Astrocyte (in vitro differentiated cells and primary cell): Measurements from ENCODE around the gene ZMIZ1. TPM values are rescaled to one million over a fixed set of nuclear protein-coding genes. Genes with fewer than 3 reads are reported as not detected.

Source experiments
- DNase-seq: peaks from one replicate; pipeline ENCODE4 v3.0.0-alpha.2; 2010; ENCODE audit warnings: low read depth
- FAIRE-seq: peaks from 2 replicates; lab custom pipeline; 2011; peaks lifted over from hg19 to GRCh38; lab: Jason Lieb, UNC
- H2AFZ ChIP-seq: 2 replicates; pipeline ENCODE4 v1.6.0; 2012; ENCODE audit warnings: low read depth, low read length, inconsistent platforms
- H3K27ac ChIP-seq: 2 replicates; pipeline ENCODE4 v1.5.1; 2011; ENCODE audit warnings: low read depth, low read length, inconsistent platforms
- H3K27me3 ChIP-seq: 2 replicates; pipeline ENCODE4 v1.6.0; 2011; ENCODE audit warnings: low read length, inconsistent platforms; ENCODE audit not compliant: insufficient read depth
- H3K36me3 ChIP-seq: 2 replicates; pipeline ENCODE4 v1.5.1; 2011; ENCODE audit warnings: low read length, inconsistent platforms; ENCODE audit not compliant: insufficient read depth
- H3K4me1 ChIP-seq: 2 replicates; pipeline ENCODE4 v1.5.1; 2011; ENCODE audit warnings: low read length, inconsistent platforms; ENCODE audit not compliant: insufficient read depth
- H3K4me2 ChIP-seq: 2 replicates; pipeline ENCODE4 v1.6.0; 2012; ENCODE audit warnings: low read length, inconsistent platforms
- H3K4me3 ChIP-seq: 2 replicates; pipeline ENCODE4 v1.5.1; 2011; ENCODE audit warnings: low read depth, mild to moderate bottlenecking, low read length, inconsistent platforms; ENCODE audit not compliant: insufficient read depth
- H3K79me2 ChIP-seq: 2 replicates; pipeline ENCODE4 v1.6.0; 2012; ENCODE audit warnings: mild to moderate bottlenecking, low read length, inconsistent platforms; ENCODE audit not compliant: insufficient read depth
- H3K9ac ChIP-seq: 2 replicates; pipeline ENCODE4 v1.6.0; 2012; ENCODE audit warnings: mild to moderate bottlenecking, low read length, inconsistent platforms
- H3K9me3 ChIP-seq: 2 replicates; pipeline ENCODE4 v1.5.1; 2012; ENCODE audit warnings: low read depth, mild to moderate bottlenecking, low read length, inconsistent platforms; ENCODE audit not compliant: insufficient read depth
- H4K20me1 ChIP-seq: 2 replicates; pipeline ENCODE4 v1.6.0; 2012; ENCODE audit warnings: low read length, inconsistent platforms; ENCODE audit not compliant: insufficient read depth
- H3K27ac Mint-ChIP-seq: one replicate; pipeline ENCODE4 v1.8.0; 2021; ENCODE audit warnings: mild to moderate bottlenecking, mixed read lengths; ENCODE audit not compliant: unreplicated experiment
- H3K27me3 Mint-ChIP-seq: one replicate; pipeline ENCODE4 v1.8.0; 2021; ENCODE audit warnings: low read depth, mixed read lengths; ENCODE audit not compliant: unreplicated experiment
- H3K36me3 Mint-ChIP-seq: one replicate; pipeline ENCODE4 v1.8.0; 2021; ENCODE audit warnings: low read depth, mixed read lengths; ENCODE audit not compliant: unreplicated experiment
- H3K4me1 Mint-ChIP-seq: one replicate; pipeline ENCODE4 v1.8.0; 2021; ENCODE audit warnings: low read depth, mixed read lengths; ENCODE audit not compliant: unreplicated experiment
- H3K4me3 Mint-ChIP-seq: one replicate; pipeline ENCODE4 v1.8.0; 2021; ENCODE audit warnings: mild to moderate bottlenecking, moderate library complexity, mixed read lengths; ENCODE audit not compliant: unreplicated experiment
- H3K9me3 Mint-ChIP-seq: one replicate; pipeline ENCODE4 v1.8.0; 2021; ENCODE audit warnings: mild to moderate bottlenecking, mixed read lengths; ENCODE audit not compliant: unreplicated experiment
- EZH2 ChIP-seq: IDR thresholded peaks from 2 replicates; pipeline ENCODE4 v1.6.1; 2012; ENCODE audit warnings: mild to moderate bottlenecking, low read length, inconsistent platforms; ENCODE audit not compliant: insufficient read depth
- total RNA-seq: library from RNA; stranded (reverse); gene quantifications from 2 replicates; pipeline ENCODE4 v1.2.1, GENCODE V29; 2021
- TF ChIP-seq, protein P1 (sequence below): IDR thresholded peaks from 2 replicates; pipeline ENCODE4 v1.5.1; 2011; ENCODE audit warnings: low read depth, mild to moderate bottlenecking, inconsistent platforms, low read length, moderate library complexity; ENCODE audit not compliant: insufficient read depth

Gene ZMIZ1
- total RNA-seq, 1 donor from 2014 or later: 45.5 TPM

- Histone ChIP-seq H3K4me3 (no peak overlapping the region), H3K4me2 (no peak overlapping the region), H3K27me3 (no peaks in the 10 kb centered on the region), H4K20me1 (peaks cover 59% of the 10 kb centered on the region), H3K4me1 (peaks cover 55% of the 10 kb centered on the region), H3K79me2 (peaks cover 99% of the 10 kb centered on the region), H3K9ac (peak overlapping the region; percentile 4), H3K36me3 (peaks cover 5% of the 10 kb centered on the region), H3K27ac (no peak overlapping the region), H2AFZ (no peak overlapping the region), H3K9me3 (no peaks in the 10 kb centered on the region)
- peak overlapping the region; percentile 54 for H3K4me3 Mint-ChIP-seq
- peaks cover 12% of the 10 kb centered on the region for H3K36me3 Mint-ChIP-seq
- DNase-seq (no peak), FAIRE-seq (no peak)
- peak overlapping the region; percentile 53 for H3K27ac Mint-ChIP-seq
- H3K9me3 Mint-ChIP-seq: no peaks in the 10 kb centered on the region
- H3K4me1 Mint-ChIP-seq: peaks cover 76% of the 10 kb centered on the region
- no peaks in the 10 kb centered on the region for H3K27me3 Mint-ChIP-seq
- TF ChIP-seq, protein P1, sequence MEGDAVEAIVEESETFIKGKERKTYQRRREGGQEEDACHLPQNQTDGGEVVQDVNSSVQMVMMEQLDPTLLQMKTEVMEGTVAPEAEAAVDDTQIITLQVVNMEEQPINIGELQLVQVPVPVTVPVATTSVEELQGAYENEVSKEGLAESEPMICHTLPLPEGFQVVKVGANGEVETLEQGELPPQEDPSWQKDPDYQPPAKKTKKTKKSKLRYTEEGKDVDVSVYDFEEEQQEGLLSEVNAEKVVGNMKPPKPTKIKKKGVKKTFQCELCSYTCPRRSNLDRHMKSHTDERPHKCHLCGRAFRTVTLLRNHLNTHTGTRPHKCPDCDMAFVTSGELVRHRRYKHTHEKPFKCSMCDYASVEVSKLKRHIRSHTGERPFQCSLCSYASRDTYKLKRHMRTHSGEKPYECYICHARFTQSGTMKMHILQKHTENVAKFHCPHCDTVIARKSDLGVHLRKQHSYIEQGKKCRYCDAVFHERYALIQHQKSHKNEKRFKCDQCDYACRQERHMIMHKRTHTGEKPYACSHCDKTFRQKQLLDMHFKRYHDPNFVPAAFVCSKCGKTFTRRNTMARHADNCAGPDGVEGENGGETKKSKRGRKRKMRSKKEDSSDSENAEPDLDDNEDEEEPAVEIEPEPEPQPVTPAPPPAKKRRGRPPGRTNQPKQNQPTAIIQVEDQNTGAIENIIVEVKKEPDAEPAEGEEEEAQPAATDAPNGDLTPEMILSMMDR: no peak
- no peak for TF ChIP-seq EZH2
Measured at GRCh38 chr10:79132681-79133381, 64.1 kb downstream of the ZMIZ1 start.

DNA sequence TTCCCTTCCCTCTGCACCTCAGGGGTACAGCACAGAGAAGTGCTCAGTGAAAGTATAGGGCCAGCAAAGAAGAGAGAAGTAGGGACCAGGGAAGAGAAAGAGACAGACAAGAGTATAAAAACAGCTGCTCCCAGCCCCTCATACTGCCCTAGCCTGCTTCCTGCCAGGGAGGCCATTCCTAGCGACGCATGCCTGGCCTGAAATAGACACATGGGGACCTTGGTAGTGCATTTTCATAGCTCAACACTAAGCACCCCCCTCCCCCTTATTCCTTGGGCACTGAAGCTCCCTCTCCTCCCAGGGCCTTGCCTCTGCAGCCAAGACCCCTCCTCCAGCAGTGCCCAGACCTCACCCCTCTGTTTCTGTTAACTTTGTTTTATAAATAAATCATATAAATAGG is 64.7 kb downstream of the ZMIZ1 start:
- Mint-ChIP-seq H3K36me3 (peaks cover 12% of the 10 kb centered on the region), H3K4me1 (peaks cover 75% of the 10 kb centered on the region), H3K9me3 (no peaks in the 10 kb centered on the region), H3K27ac (no peak overlapping the region), H3K27me3 (no peaks in the 10 kb centered on the region), H3K4me3 (no peak overlapping the region)
- peaks cover 53% of the 10 kb centered on the region for H4K20me1 ChIP-seq
- H3K9ac ChIP-seq: no peak overlapping the region
- H3K79me2 ChIP-seq: peaks cover 98% of the 10 kb centered on the region
- no peaks in the 10 kb centered on the region for H3K9me3 ChIP-seq
- H2AFZ ChIP-seq: no peak overlapping the region
- H3K4me3 ChIP-seq: no peak overlapping the region
- TF ChIP-seq, protein P1: no peak
- no peak for TF ChIP-seq EZH2
- no peak overlapping the region for H3K27ac ChIP-seq
- H3K4me2 ChIP-seq: no peak overlapping the region
- H3K27me3 ChIP-seq: no peaks in the 10 kb centered on the region
- DNase-seq (no peak), FAIRE-seq (no peak)
- peaks cover 5% of the 10 kb centered on the region for H3K36me3 ChIP-seq
- H3K4me1 ChIP-seq: peaks cover 55% of the 10 kb centered on the region

GRCh38 chr10:79135790-79136189 is 67.0 kb downstream of the ZMIZ1 start:
- peaks cover 13% of the 10 kb centered on the region for H3K36me3 Mint-ChIP-seq
- peaks cover 72% of the 10 kb centered on the region for H3K4me1 Mint-ChIP-seq
- H3K9me3 Mint-ChIP-seq: no peaks in the 10 kb centered on the region
- H3K9ac ChIP-seq: peak overlapping the region; percentile 41
- H3K4me3 ChIP-seq: no peak overlapping the region
- peaks cover 89% of the 10 kb centered on the region for H3K79me2 ChIP-seq
- H3K27ac ChIP-seq: peak overlapping the region; percentile 59
- TF ChIP-seq, protein P1: no peak
- peaks cover 53% of the 10 kb centered on the region for H3K4me1 ChIP-seq
- H2AFZ ChIP-seq: no peak overlapping the region
- no peak overlapping the region for H3K4me2 ChIP-seq
- H3K4me3 Mint-ChIP-seq: no peak overlapping the region
- no peaks in the 10 kb centered on the region for H3K27me3 Mint-ChIP-seq
- H3K36me3 ChIP-seq: peaks cover 14% of the 10 kb centered on the region
- no peaks in the 10 kb centered on the region for H3K9me3 ChIP-seq
- H3K27ac Mint-ChIP-seq: no peak overlapping the region
- peaks cover 31% of the 10 kb centered on the region for H4K20me1 ChIP-seq
- no peak for DNase-seq
- no peak for FAIRE-seq
- no peaks in the 10 kb centered on the region for H3K27me3 ChIP-seq
